GM10266 (cell line): ENCODE measurements around the gene LENG1.

Experiments
- DNase-seq: peaks from one replicate; pipeline ENCODE4 v3.0.0; 2012; ENCODE audit errors: extremely low spot score
- CTCF ChIP-seq: IDR thresholded peaks from 2 replicates; pipeline ENCODE4 v1.5.1; 2012; ENCODE audit warnings: mild to moderate bottlenecking, low read depth; ENCODE audit not compliant: control insufficient read depth, insufficient read depth; ENCODE audit errors: missing control alignments

Gene LENG1

GRCh38 chr19:54160854-54161253 lies 1.3 kb upstream of the LENG1 start:
- no peak for DNase-seq
- TF ChIP-seq CTCF: no peak

GRCh38 chr19:54160182-54160811 lies 776 bp upstream of the LENG1 start:
- no peak for DNase-seq
- no peak for TF ChIP-seq CTCF

GRCh38 chr19:54158812-54159351 lies 639 bp downstream of the LENG1 start:
- peak; percentile 70 for DNase-seq
- no peak for TF ChIP-seq CTCF

- DNase-seq: no peak
- TF ChIP-seq CTCF: no peak
These were observed 2.6 kb downstream of the LENG1 start for GRCh38 chr19:54156953-54157352.

- no peak for TF ChIP-seq CTCF
- no peak for DNase-seq
These were observed 3.0 kb downstream of the LENG1 start for GRCh38 chr19:54156490-54156889.

GRCh38 chr19:54155694-54156093 lies 3.8 kb downstream of the LENG1 start:
- no peak for DNase-seq
- TF ChIP-seq CTCF: no peak

- TF ChIP-seq CTCF: no peak
- DNase-seq: no peak
These were observed 4.7 kb downstream of the LENG1 start for GRCh38 chr19:54154603-54155345.
